NCI-H146 treated with DMSO at 0.1 percent for 48 hours (cell line): ENCODE measurements around the gene SCNN1A.

Source experiments
- DNase-seq: peaks from one replicate; lab custom pipeline; 2025; ENCODE audit not compliant: unreplicated experiment; lab: John Stamatoyannopoulos, UW

SCNN1A gene

DNA sequence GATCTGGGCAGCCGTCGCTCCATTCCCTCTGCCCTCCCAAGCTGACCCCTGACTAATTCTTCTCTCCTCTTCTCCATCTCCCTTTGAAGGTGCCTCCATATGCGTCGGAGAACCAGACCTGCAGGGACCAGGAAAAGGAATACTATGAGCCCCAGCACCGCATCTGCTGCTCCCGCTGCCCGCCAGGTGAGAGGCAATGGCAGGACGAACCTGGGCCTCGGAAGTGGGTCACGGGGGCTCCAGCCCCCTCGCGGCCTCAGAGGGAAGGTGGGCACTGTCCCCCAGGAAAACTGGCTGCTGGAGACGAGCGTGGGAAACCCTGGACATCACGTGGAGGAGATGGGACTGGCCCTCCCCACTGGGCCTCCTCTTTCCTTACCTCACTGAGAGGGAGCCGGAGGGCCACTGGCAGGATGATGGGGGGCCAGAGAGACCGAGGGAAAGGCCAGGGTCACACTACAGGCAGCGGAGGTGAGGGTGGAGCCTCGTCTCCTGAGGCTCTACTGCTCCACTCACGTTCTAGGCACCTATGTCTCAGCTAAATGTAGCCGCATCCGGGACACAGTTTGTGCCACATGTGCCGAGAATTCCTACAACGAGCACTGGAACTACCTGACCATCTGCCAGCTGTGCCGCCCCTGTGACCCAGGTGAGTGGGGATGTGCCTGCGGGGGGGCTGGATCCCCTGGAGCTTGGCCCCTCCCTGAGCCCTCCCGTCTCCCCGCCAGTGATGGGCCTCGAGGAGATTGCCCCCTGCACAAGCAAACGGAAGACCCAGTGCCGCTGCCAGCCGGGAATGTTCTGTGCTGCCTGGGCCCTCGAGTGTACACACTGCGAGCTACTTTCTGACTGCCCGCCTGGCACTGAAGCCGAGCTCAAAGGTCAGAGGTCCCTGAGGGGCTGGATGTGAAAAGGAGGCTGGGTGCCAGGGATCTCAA, 9.4 kb upstream of the SCNN1A start:
- DNase-seq, result no peak

- DNase-seq, result peak; percentile 75
These were observed 8.5 kb upstream of the SCNN1A start, which contains the start of gene LTBR for GRCh38 chr12:6383572-6384498. LTBR (plus strand) TSS chr12:6384162; CDS start chr12:6384359, 197 bp downstream.

- DNase-seq, result no peak
These were observed 7.6 kb upstream of the SCNN1A start for GRCh38 chr12:6382982-6383381.

DNA sequence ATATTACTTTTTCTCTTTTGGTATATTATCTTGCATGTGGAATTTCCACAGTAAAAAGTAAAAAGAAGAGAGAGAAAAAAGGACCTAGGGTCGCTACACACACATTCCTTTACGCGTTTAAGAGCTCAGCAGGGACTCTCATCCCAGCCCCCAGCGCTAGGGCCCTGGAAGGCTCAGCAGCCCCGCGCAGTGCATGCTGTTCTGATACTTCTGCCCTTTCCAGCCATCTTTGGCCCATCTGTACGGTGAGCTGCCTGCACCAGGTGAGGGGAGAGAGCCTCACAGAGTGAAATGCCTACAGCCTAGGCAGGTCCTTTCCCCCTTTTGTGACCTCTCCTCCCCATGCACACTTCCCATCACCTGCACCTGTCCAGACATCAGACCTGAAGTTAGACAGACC, 7.0 kb upstream of the SCNN1A start:
- no peak for DNase-seq

DNA sequence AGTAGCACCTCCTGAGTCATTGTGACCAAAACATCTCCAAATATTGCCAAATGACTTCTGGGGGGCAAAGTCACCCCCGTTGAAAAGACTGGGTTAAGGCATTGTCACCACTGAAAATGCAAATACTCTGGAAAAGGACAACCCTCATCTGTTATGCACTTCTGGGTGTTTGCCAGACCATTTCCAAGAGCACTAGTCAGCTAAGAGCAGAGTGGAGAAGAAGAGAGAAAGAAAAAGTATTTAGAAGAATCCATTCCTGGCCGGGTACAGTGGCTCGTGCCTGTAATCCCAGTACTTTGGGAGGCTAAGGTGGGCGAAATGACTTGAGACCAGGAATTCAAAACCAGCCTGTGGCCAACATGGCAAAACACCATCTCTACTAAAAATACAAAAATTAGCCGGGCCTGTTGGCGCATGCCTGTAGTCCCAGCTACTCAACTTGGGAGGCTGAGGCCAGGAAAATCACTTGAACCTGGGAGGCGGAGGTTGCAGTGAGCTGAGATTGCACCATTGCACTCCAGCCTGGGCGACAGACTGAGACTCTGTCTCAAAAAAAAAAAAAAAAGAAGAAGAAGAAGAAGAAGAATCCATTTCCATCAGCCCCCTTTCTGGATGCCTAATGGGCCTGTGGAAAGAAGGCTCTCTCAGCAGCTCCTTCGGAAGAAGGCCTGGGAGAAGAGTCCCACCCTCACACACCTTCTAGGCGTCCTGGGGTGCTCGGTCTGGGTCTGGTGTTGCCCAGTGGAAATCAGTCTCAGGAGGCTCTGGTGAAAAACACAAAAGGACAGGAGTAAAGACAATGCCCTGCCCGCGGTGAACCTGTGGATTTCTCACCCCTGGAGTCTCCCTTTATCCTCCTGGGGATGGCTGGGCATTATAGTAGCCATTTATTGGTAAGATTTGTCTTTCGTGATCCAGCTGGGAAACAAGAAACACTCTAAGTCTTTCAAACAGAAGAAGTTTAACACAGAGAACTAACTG, 5.1 kb upstream of the SCNN1A start:
- DNase-seq, result no peak

DNA sequence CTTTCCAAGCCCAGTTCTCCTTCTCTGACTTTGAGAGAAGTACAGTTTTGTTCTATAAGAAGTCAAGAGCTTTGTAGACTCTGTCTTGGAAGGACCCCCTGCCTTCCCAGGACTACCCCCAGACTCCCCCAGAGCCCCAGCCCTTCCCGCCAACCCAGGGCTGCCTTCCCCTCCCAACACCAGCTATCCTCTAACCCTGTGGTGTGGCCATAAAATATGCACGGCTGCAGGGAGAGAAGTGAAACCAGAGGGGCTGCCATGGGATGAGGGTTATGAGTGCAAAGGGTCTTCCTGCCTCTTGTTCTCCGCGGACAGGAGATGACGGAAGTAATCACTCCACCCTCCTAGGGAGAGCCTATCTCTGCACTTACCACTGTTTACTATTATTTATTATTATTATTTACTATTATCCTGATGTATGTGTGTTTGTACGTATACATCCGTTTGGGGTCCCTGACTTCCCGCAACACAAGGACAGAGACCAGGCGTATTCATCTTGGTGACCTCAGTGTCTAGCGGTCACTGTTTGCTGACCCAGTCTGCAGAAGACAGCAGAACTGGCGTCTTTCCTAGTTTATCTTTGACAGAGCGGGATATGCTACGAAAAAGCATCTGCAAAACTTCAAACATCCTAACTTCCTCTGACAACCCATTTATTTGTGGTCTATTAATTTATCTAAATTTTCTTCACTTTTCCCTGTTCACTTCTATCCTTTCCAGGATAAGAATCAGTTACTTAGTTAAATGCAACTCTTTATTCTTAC, 3.5 kb upstream of the SCNN1A start:
- no peak for DNase-seq

GRCh38 chr12:6377667-6377994, 2.3 kb upstream of the SCNN1A start:
- no peak for DNase-seq

DNA sequence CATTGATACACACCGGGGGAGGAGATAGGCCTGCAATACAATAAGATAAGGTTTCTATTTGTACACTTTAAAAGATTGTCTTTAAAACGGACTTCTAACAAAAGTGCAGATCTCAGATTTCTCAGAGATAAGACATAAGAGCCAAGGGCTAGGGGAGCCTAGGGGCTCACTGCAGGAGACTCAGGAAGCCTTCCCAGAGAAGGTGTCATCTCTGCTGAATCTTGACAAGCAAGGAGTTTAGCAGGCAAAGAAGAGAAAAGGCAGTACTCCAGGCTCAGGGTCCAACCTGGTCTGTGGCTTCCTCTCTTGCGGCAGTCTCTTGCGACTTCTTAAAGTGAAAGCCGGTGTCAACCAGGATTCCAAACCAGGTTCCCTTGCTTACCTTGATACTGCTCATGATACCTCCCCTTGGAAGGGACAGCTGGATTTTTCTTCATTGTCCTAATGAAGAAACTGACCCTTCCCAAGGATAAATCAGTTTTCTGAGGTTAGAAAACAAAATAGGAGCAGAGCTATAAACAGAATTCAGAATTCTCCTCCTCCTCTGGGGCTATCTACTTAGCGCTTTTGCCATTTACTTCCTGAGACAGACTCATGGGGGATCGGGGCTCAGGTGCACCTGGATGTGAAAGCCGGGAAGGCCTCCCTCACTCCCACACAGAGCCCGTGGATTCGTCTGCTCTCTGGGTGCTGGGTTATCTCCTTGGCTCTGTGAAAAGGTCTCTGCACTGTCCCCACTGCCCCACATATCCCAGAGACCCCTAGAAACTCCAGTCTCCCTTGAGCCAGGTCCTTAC, 1.7 kb upstream of the SCNN1A start:
- DNase-seq, result peak; percentile 27

DNA sequence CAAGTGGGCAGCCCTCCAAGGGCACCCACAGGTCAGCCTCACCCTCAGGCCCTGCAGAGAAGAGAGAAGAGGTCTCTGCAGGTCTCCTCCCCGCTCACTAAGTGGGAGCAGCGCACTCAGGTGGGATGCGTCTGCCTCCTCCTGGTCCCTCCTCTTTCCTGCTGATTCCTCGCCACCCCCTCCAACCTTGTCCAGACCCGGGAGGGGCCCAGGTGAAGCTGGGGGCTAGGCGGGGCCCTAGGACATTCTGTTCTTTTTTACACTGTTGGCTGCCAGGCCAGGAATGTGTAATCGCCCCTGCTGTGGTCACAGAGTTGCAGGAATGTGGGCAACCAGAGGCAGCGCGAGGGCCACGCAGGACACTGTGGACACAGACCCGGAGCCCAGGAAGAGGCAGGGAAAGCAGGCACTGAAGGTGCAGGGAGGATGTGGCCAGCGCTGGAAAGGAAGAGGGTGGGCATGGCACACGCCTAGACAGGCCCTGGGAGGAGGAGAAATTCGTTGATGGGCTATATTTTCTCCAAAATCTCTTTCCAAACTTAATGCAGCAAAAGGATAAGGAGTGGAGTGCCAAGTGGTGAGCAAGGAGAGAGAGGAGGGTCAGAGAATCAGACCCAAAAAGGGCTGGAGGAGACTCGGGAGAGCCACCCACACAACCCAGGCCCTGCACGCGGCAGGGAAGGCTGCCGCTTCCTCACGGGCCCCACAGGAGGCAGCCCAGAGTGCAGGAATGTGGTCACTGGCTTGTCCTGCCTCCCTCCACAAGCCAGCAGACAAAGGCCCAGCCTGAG, 911 bp upstream of the SCNN1A start:
- DNase-seq, result peak; percentile 54

DNA sequence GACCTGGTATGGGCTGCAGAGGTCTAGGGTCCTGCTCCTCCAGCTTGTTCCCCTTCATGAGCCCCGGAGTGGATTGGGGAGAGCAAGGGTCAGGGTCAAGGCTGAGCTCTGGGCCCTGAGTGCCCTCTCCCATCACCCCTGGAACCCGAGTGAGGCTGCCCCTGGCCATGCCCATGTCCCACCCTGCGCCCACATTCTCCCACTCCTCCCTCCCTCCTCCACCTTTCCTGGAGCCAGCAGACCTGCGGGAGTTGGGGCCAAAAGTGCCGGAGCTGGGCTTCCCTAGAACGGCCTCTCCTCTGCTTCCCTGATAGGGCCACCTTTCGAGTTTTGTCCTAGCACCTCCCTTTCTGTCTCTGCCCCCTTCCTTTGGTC, 590 bp downstream of the SCNN1A start:
- no peak for DNase-seq

DNA sequence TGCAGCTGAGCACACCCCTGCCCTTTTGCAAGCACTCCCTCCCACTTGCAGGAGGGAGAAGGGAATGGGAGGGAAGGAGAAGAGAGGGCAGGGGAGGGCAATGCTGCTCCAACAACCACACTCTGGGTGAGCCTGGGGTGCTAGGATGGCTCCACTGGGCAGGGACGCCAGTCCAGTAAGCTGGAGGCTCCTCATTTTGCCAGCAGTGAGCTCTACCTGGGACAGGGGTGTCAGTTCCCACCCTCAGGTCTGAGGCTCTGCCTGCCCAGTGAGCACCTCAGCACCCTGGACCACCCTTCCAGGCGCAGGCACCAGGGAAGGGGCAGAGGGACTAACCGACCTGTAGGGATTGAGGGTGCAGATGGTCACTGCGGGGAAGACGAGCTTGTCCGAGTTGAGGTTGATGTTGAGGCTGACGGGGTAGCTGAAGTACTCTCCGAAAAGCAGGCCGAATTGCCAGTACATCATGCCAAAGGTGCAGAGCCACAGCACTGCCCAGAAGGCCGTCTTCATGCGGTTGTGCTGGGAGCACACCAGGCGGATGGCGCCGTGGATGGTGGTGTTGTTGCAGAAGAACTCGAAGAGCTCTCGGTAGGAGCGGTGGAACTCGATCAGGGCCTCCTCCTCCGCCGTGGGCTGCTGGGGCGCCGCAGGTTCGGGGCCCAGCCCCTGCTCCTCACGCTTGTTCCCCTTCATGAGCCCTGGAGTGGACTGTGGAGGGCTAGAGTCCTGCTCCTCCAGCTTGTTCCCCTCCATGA, 1.2 kb downstream of the SCNN1A start:
- DNase-seq, result peak; percentile 35

DNA sequence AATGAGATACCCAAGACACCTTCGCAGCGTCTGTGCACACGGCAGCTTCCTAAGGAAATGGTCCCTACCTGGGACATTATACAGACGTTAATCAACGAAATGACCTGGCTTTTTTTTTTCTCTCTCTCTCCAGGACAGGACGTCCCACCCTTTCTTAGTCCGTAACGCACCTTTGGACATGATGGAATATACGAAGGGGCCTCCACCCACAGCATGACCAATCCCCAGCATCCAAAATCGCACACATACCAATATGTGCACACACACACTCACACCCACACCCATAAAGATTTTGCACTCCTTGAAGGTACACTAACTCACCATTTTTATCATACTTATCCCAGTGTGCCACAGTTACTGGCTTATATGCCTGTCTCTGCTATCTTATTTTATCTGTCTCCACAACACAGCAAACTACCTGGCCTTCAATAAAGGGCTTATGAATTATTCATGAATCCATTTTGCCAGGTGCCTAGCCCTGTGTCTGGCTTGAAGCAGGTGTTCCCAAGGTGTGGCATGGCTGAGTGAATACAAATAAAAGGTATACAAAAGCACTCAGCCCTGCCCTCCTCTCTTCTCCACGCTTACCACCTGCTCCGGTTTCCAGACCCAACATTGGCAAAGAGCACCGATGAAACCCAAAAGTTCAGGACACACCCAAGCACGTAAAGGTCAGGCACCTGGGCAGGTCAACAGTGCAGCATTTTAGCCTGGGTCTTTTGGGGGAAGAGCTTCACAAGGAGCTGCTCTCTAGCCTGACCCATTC, 2.2 kb downstream of the SCNN1A start:
- DNase-seq, result peak; percentile 99

GRCh38 chr12:6372403-6373003, 2.9 kb downstream of the SCNN1A start:
- DNase-seq, result peak; percentile 89

DNA sequence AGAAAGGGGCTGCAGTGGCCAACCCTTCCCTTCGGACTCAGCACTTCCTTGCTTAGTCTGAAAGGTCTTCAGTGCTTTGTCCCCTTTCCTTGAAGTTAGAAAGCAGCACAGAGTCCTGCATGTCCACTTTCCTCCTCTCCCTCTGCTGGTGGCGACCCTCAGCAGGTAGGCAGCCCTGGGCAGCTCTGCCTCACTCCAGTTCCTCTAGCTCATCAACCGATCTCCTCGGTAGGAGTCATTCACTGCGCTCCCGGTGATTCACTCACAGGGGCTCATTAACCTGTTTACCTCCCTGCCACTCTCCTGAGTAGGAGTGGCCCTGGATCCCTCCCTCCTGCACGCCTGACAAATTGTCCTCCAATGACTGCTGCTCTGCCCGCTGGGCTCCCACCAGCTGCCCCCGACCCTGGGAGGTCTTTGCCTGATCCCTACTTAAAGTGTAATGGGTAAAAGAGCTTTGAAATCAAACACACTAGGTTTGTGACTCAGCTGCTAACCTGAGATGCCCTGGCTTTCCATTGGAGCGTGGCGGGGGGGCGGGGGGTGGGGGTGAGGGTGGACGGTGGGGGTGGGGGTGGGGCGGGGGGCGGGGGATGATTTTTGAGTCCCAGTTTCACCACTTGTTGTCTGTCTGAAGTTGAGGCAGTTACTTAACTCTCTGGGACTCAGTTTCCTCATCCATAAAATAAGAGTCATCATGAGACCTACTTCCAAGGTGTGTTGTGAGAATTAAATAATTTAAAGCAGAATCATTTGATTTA, 4.2 kb downstream of the SCNN1A start:
- peak; percentile 100 for DNase-seq

- DNase-seq, result no peak
These were observed 4.8 kb downstream of the SCNN1A start for GRCh38 chr12:6370576-6370935.
